Fibroblast of the conjunctiva (primary cell): ENCODE measurements around the gene CDH22.

Source experiments
- DNase-seq: peaks from one replicate; pipeline ENCODE4 v3.0.0-alpha.2; 2010; ENCODE audit warnings: low read depth

CDH22 gene

DNA sequence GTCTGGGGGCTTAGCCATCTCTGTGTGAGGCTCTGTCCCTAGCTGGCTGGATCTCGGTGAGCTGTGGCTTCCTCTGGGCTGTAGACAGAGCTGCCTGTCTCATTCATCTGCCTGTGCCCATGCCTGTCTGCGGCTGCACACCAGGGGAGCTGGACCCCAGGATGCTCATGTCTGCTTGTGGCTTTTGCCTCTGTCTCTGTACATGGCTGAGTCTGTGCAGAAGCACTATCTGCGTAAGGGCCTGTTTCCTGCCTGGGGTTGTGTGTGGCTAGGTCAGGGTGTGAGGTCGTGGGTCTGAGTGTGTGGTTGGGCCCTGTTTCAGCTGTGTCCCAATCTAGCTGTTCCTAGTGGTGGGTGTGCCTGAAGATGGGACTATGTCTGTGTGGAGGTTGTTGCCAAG lies 68.2 kb downstream of the CDH22 start:
- no peak for DNase-seq

DNA sequence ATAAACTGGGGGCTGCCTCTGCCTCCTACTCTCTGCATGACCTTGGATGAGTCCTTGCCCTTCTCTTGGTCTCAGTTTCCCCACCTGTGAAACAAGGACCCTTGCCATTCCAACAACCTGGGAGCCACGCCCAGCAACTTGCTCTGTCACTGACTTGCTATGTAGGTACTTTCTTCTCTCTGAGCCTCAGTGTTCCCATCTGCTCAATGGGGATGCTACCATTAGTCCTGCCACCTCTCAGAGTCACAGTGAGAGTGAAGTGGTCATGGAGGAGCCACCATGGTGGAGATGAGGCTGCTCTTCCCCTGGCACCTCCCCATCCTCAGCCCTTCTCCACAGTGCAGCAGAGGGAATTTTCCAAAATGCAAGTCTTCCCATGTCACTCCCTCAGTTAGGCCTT lies 70.6 kb downstream of the CDH22 start:
- no peak for DNase-seq

DNA sequence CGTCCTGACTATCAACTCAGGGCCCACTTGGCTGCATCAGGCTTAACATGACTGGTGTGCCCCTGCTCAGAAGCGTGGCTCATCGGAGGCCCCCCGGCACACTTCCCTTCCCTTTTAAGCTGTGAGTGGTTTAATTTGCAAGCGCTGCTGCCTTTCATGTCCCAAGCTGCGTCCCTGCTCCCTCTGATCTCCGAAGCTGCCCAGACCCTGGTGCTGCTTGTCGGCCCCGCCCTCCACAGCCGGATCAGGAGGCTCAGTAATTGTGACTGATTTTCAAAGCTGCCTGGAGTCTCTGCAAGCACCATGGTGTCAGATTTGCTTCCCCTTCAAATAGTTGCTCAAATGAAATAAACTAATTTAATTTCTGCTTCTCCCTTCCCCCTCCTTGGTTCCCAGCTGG lies 71.1 kb downstream of the CDH22 start:
- DNase-seq = no peak

DNA sequence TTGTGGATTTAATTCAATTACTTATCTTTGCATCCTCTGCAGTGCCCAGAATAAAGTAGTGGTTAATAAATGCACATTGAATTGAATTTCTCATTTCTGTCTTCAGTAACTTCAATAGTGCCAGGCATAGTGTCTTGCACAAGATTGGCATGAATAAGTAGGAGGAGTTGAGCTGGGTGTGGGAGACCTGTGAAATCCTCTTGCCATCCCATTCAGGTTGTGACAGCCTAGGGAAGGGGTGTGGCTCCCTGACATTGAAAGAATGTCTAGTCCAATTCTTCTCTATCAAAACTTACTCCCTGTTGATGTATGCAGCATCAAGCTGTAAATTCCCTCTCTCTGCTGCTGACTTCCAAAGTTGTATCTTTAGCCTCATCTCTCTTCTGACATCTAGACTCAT lies 73.2 kb downstream of the CDH22 start:
- no peak for DNase-seq

DNA sequence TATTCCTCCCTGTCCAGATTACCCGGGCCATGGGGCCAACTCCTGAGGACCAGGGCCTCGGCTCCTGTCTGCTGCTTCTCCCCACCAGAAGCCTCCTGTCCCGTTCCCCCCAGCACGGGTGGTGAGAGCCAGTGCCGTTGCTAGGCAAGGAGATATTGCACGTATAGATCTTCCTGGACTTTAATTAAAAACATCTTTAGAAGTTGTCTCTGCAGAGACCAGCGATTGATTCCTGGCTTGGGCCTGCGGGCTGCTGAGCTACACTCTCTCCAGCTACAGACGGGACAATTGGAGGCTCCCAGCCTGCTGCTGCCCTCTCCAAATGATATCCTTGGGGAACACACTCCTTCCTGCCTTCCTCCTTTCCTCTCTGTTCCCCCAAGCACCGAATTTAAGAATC lies 74.6 kb downstream of the CDH22 start:
- DNase-seq = no peak

DNA sequence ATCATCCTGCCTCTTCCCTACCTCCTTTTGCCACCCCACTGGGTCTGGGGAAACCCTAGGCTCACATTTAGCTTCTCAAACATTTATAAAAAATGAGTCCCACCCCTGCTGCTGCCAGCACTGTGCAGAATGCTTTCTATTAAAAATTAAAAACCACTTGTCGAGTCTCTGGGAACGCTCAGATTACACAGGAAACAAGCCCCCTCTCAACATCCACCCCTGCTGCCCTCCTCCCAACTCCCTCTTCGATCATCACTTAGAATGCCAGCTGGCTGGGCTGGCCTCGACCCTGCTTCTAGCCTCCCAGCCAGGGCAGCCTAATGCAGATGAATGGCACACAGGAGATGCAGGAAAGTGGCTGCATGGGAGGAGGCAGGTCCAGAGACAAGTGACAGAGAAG lies 75.8 kb downstream of the CDH22 start:
- DNase-seq = no peak

DNA sequence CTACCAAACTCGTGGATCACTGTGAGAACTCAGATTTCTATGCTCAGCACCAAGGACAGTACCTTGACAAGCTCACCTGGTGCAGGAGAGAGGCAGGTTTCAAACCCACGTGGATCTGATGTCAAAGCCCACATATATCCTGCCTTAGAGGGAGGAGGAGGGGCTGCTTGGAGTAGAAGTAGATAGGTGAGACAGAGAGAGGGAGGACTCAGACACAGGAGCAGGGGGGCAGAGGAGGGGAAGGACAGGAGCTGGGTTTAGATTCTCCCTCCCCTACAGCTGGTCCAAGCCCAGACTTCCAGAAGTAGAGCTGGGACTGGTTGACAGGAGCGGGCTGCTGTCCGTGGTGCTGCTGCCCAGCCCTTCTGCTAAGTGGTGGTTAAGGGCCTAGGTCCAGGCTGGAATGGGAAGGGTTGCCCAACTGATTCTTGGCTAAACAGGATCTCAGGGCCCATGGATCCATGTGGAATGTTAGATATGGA lies 77.5 kb downstream of the CDH22 start:
- DNase-seq = no peak

DNA sequence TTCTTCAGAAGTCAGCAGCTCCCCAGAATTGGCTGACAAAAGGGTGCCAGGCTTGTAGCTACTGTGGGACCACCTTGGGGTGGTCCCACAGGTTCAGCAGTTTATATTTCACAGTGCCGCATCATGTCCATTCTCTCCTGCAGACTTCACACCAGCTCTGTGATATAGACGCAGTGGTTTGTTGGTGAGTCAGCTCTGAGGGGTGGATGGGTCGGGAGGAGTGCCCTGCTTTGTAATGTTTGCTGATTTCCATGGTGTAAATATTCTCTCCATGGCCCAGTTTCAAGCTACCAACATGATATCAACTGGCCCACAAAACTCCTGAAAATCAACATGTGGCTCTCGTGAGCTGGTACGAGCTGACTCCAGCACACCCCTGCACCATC lies 78.2 kb downstream of the CDH22 start:
- no peak for DNase-seq

DNA sequence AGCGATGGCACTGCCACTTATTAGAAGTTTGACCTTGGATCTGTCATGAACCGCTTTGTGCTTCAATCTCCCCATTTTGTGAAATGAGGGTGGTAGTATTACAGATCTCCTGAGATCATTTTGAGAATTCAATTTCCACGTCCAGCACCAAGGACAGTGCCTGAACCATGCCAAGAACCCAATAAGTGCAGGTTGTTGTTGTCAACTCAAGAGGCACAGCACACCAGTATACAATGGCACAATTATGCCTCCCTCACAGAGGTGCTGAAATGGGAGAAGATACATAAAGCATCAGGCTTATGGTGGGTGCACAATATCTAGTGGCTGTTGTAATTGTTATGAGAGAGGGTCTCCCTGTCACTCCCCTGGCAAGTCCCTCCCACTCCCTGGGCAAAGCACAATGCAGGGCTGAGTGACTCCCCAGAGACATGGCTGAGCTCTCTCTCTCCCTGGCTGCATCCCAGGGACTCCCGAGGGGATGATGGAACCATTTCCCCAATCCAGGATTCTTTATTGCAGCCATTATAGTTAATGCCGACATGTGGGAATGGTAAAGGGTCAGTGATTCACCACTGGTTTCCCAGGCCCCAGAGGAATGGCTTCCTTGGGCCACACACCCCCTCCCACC lies 78.7 kb downstream of the CDH22 start:
- DNase-seq = no peak

DNA sequence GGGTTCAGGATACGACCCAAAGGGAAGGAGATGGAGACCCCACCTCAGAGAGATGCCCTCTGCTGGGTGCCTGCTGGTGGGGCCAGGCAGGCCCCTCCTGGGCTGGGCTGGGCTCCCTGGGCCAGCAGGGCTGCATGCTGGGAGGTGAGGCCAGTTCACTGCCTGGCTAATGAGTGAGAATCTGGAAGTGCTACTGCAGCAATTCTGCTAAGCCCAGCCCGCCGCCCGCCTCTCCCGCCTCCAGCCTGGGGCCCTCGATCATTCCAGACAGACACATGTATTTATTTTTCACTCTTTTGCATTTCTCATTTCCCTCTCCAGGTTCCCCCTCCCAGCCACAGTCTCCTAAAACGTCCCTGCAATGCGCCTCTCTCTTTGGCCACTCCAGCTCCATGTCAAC lies 79.6 kb downstream of the CDH22 start:
- no peak for DNase-seq

DNA sequence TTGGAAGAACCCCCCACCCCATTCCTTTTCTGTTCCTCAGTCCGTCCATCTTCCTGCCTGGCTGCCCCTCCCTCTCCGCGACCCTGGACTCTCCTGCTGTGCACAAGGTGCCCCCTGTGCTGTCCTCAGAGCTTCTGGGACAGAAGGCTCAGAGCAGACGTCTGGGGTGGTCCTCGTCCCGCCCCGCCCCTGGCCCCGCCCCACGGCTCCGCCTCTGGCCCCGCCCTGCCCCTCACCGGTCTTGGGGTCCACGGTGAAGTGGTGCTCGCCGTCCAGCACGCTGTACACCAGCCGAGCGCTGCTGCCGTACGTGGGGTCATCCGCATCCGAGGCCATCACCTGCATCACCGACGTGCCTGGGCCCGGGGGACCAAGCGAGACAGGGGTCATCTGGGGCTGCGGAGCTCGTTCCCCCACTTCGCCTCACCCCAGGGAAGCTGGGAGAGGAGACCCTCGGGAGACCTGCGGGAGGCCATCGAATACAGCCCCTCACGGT lies 81.0 kb downstream of the CDH22 start:
- DNase-seq = no peak

DNA sequence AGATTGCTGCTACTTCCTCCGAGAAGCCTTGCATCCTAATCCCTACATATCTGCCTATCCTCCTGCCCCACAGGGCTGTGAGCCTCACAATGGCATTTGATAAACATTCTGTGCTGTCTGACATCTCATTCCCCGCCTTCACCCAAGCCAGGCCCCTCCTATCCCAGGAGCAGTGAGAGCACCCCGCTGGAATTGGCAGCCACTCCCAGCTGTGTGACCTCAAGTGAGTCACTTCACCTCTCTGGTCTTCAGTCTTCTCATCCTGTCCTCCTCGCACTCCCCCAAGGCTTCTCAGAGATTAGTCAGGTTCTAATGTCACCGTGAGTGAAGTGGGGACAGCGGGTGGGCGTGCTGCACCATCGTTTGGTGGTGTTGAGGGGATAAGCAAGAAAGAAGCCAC lies 81.7 kb downstream of the CDH22 start:
- DNase-seq = no peak

DNA sequence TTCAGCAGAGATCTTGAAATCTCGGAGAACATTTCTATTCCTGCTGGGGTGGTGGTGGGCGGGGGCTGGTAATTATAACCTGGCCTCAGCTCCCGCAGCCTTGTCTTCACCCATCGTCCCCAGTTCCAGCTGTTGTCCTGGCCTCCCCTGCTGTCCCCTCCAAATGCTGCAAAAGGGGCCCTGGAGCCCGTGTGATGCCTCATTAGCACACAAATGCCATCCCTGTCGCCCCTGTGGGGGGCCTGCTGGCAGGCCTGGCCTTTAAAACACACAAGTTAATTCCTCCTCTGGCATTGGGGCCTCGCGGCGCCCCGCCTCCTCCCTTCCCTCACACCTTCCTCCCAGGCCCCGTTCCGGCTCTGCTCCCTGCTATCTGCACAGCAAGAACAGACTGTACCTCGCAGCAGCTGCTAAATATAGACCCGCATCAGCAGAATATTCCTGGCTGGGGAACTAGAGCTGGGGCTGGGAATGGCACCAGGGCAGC lies 85.7 kb downstream of the CDH22 start:
- DNase-seq = no peak

DNA sequence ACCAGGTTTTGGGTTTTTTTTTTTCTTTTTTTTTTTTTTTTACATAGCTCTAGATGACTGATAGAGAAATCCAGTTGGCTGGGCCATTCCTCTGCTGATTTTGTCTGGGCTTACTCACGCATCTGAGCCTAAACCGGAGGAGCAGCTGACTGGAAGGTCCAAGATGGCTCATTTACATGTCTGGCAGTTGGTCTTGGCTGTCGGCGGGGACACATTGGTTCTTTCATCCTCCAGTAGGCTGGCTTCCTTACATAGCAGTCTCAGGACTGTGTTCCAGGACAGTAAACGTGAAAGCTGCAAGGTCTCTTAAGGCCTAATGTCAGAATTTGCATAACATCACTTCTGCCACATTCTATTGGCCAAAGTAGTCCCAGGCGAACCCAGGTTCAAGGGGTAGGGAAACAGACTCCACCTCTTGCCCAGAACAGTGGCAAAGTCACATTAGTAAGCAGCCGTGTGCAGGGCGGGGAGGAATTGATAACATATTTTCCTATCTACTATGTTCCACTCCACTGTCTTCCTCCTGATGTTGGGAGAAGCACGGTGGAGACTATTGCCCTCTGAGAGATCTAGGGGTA lies 87.0 kb downstream of the CDH22 start:
- no peak for DNase-seq

DNA sequence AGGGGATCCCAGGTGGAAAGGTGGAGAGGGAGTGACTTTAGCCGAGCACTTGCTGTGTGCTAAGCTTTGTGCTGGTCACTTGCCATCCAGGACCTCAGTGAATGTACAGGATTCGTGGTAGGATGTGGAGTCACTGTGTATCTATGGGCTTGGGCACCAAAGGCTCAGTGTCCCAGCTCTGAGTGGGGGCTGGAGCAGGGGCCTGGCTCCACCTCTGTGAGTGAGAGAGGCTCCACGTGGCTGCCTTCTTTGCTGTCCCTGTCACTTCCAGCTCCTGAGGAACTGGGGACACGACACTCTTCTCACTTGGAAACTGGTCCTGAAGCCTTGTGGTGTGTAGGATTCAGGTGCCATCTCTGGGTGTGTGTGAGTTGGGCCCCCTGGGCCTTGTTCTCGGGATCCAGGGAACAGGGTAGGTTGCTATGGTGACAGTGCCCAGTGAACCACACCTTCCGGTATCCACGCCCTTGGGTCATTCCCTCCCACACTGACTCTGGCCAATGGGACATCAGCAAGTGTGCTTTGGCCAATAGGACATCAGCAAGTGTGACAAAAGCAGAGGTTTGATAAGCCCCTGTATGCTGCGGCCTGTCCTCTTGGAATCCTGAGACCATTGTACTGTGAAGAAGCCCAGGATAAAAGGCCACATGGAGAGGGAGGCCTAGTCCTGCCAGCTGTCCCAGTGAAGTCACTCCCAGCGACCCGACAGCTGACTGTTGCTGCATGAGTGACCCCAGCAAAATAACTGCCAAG lies 87.7 kb downstream of the CDH22 start:
- no peak for DNase-seq

DNA sequence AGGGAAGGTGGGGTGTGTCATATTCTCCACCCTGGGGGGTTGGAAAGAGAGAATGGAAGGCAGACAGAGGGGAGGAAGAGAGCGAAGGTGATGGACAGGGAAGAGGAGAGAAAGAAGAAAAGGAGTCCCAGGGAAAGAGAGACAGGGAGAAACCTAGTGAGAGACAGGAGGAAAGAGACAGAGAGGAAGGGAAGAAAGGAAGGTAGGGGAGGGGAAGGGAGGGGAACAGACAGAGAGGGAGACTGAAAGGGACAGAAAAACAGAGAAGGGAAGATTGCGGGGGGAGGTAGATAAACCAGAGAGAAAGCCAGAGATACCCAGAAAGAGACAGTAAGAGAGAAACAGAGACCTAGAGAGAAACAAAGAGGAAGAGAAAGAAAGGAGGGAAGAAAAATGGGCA lies 88.4 kb downstream of the CDH22 start:
- DNase-seq = no peak

DNA sequence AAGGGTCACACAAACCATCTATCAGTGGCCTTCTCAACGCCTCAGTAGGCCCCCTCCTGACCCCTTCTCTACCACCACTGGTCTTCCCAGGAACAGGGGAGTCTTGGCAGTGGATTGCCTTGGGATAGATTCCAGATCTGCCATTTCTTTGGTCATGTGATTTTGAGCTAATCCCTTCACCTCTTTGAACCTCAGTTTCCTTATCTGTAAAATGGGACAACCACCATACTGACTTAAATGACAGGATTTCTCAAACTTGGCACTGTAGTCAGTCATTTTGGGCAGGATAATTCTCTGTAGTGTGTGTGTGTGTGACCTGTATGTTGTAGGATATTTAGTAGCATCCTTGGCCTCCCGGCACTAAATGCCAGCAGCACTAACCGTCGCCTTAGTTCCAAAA lies 89.1 kb downstream of the CDH22 start:
- DNase-seq = no peak

DNA sequence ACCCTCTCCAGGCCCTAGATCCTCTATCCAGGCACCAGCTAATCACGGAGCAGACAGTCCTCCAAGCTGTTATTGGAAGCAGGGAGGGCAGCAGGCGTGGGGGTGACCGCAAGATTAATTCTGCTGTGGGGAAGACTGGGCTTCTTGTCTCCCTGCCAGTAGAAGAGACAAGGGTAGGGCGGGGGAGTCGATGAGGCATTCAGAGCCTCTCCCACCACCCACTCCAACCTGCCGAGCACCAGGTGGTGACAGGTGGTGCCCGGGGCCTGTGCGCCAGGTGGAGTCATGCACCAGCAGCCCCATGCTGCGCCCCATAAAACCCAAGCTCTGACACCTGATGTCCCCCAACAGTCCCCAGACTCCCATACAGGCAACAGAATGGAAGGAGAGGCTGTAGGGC lies 89.6 kb downstream of the CDH22 start:
- no peak for DNase-seq

DNA sequence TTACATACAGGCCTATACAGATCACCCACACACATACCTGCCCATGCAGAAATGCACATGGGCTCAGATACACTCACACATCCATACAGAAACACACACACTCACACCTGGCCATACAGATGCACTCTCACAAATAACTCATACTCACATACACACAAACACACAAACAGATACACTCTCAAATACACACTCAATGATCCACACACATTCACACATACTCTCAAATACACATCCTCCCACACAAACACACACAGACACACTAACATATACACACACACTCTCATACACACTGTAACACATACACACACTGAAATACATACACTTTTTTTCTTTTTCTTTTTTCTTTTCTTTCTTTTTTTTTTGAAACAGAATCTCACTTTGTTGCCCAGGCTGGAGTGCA lies 90.7 kb downstream of the CDH22 start:
- DNase-seq = no peak

DNA sequence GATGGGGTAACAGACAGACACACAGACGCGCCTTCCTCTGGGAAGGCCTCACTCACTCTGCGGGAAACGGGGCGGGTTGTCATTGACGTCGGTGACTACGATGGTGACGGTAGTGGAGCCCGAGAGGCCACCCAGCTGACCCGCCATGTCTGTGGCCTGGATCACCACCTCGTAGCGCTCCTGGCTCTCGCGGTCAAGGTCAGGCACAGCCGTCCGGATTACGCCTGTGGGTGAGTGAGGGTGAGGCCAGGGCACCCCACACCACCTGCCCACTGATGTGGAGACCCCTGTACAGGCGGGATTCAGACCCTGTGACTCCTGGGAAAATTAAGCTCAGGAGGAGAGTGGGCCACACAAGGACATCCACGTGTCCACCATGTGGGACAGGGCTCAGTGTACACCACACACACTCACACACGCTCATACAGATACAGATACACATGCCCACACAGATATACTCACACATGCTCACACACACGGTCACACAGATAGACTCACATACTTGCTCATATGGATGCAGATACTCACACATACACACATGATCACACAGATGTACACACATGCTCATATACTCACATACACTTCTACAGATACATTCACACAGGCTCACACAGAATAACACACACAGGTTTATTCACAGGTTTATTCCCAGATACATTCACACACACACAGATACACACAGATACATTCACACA lies 91.4 kb downstream of the CDH22 start:
- DNase-seq = no peak

DNA sequence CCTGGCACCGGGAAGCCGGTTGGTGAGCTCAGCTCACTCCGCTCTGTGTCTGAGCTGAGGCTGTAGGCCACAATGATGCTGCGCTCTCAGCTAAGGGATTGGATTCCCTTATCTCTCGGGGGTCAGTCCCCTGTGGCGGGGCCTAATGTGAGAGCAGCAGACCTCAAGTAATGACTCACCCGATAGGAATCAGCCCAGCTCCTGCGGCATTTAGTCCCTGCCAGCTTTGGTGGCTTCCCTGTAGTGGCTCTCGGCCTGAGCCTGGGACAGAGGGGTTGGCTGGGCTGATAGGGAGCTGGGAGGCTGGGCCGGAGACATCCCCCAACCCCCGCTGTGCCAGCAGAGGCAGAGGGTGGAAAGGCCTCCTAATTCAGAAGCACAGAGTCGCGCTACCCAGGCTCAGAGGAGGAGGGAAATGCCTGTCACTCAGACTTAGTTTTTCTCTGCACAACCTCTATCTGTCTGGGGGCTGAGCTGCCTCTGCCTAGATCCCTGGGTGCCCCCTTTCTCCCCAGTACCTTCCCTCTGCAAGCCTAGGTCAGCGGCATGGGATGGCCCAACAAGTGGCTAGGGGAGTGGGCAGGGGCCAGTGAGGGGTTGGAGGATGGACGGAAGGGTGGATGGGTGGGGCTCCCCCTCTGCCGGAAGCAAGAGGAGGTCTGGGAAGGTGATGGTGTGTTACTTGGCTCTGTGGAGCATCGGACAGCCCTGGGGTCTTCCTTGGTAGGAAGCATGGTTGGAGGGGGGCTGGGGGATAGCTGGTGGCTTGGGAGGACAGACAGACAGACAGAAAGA lies 92.2 kb downstream of the CDH22 start:
- DNase-seq = no peak
